NCI-H128 (cell line): ENCODE measurements around the gene ZNF205.
"Not testable (repeated sequence)": the region's sequence is repeated elsewhere in the genome, so short reads cannot be mapped to it uniquely, and the experiment has no call there.

ENCODE experiments used
- DNase-seq: peaks from one replicate; lab custom pipeline; 2025; ENCODE audit not compliant: unreplicated experiment; lab: John Stamatoyannopoulos, UW

ZNF205 gene

DNA sequence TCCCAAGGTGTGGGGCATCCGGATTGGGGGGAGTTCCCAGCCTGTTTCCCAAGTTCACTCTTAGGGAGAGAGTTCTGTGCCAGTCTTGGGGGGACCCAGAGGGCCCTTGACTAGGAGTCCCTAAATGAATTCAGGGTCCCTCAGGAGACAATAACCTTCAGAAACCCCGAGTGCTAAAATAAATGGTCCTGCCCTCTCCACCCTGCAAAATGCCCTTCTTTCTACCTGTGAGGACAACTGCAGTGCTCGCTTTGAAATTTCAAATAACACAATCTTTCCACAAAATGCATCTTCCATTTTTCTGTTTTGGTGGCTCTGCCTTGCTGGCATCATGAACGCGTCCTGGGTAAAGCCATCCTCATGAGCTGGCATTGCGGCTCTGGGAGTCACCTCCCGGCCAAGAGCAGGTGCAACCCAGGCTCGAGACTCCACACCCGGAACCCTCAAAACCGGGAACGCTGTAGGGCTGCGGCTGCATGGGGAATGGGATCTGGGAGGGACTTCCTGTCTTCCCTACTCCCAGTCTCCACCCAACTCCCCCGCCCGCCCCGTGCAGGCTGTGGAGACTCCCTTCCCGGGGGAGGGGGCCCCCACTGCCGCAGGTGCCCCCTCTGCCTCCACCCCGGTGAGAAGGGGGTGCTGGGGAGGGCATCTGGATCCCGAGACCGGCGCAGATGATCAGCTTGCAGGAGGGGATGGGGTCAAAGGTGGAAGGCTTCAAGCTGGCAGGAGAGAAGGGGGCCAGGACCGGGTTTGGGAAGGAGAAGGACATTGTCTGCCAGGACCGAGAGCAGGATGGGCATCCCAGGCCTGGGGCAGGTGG, at the start of gene ZNF205:
Gene ZNF205 (plus strand): TSS at position 529 of the 823 bp plus-strand sequence. CDS start 845 bp downstream, outside the sequence.
- peak; percentile 71 for DNase-seq

DNA sequence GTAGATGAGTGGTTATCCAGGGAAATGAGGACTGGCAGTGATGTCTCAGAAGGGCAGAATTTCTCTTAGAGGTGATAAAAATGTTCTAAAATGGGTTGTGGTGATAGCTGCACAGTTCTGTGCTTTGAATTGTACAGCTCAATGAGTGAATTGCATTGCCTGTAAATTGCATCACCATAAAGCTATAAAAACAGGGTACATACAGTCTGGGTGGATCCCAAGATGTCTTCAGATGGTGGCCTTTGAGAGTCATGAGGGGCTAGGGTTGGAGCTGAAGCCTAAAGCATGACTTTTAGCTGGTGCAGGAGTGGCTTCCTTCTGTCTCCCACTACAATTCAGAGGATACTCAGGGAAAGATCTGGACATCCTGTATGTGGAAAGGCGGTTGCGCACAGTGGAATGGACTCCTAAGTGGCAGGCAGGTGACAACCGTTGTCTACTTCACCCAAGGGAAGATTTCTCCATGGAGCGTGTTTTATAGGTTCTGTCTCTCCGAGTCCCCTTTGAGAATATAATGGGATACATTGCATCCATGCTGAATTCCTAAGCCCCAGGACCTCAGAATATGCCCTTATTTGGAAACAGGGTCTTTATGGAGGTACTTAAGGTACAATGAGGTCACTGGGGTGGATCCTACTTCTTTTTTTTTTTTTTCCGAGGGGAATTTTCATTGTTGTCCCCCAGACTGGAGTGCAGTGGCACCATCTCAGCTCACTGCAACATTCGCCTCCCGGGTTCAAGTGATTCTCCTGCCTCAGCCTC, 48.6 kb upstream of the ZNF205 start:
- no peak for DNase-seq

DNA sequence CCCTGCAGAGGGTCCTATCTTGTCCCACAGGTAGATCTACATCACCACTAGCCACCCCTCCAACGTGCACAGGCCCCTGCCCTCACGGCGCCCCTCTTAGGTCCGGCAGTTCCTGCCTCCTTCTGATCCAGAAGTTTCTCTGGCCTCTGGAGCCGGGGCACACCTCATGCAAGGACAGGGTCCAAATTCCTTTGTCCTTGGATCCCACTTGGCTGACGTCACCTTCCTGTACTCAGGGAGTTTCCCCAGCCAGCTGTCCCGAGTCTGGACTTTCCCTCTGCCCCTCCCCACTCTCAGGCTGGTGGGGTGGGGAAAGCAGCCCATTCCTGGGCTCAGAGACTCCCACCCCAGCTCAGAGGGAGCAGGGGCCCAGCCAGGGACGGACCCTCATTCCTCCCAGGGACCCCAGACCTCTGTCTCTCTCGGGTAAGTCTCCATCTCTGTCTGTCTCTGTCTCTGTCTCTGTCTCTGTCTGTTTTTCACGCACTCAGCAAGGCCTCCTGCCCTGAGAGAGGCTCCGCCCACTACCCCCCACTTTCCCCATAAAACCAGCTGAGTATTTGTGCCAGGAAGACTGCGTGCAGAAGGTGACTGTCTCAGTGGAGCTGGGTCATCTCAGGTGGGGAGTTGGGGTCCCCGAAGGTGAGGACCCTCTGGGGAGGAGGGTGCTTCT, 47.2 kb upstream of the ZNF205 start, which contains the start of gene IL32:
Gene IL32 (plus strand): TSS at position 572 of the 673 bp plus-strand sequence. CDS start 172 bp downstream, outside the sequence.
- no peak for DNase-seq

DNA sequence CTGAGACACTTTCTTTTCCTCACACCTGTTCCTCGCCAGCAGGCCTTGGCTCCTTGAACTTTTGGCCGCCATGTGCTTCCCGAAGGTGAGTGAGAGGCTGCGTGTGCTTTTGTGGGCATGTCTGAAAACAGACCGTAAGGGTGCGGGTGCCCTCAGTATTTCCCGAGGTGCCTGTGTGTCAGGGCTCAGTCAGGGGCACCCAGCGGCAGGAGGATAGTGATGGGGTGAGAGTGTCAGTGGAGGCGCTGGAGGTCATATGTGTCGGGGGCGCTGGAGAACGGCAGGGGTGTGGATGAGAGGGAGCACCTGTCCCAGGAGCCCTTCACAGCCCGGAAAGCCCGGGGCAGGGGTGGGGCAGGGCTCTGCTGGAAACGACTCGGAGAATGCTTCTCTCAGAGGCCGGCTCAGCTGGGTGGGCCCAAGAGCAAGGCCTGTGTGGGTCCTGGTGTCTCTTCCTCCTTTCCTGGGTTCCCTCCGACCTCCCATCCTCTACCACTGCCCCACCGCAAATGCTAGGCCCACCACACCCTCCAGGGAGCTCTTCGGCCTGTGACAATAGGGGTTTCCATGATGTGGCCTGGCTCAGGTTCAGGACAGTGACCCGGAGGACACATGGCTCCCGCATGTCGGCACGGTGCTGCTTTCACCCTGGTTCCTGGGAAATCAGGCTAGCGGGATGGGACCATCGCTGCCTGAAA, 46.5 kb upstream of the ZNF205 start:
- DNase-seq, result no peak

DNA sequence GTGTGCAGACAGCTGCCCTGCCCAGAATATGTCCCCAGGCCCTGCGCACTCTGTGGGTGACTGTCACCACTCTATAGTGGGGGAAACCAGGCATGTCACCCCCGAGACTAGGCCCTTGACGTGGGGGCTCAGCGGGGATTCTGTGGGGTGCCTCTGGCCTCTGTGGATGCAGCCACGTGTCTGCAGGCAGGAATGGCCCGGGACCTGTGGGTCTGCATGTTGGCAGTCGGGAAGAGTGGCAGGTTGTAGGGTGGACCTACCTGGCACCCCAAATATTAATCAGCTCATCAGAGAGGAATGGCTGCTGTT, 46.0 kb upstream of the ZNF205 start:
- DNase-seq, result no peak

DNA sequence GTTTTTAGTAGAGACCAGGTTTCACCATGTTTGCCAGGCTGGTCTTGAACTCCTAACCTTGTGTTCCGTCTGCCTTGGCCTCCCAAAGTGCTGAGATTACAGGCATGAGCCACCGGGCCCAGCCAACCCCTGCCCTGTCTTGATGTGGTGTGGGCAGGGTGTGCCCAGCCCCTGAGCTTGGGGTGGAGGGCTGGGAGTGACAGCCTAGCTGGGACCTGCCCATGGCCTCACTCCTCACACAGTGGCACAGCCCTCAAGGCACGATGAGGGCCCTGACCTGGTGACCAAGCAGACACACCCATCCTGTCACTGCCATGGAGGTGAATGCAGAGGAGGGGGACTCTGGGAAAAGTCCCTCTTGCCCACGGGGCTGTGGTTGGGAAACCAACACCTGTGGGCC, 43.9 kb upstream of the ZNF205 start:
- DNase-seq, result no peak

DNA sequence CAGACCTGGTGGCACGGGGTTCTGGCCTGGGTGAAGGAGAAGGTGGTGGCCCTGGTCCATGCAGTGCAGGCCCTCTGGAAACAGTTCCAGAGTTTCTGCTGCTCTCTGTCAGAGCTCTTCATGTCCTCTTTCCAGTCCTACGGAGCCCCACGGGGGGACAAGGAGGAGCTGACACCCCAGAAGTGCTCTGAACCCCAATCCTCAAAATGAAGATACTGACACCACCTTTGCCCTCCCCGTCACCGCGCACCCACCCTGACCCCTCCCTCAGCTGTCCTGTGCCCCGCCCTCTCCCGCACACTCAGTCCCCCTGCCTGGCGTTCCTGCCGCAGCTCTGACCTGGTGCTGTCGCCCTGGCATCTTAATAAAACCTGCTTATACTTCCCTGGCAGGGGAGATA, 43.2 kb upstream of the ZNF205 start:
- not testable (repeated sequence) for DNase-seq

DNA sequence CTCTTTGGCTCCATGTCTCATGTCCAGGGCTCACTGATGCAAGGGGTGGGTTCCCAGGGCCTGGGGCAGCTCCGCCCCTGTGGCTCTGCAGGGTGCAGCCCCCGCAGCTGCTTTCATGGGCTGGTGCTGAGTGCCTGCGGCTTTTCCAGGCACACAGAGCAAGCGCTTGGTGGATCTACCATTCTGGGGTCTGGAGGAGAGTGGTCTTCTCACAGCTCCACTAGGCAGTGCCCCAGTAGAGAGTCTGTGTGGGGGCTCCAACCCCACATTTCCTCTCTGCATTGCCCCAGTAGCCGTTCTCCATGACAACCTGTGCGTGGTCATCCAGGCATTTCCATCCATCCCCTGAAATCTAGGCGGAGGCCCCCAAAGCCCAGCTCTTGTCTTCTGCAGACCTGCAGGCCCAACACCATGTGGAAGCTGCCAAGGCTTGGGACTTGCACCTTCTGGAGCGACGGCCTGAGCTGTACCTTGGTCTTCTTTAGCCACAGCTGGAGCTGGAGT, 41.7 kb upstream of the ZNF205 start:
- DNase-seq, result no peak

DNA sequence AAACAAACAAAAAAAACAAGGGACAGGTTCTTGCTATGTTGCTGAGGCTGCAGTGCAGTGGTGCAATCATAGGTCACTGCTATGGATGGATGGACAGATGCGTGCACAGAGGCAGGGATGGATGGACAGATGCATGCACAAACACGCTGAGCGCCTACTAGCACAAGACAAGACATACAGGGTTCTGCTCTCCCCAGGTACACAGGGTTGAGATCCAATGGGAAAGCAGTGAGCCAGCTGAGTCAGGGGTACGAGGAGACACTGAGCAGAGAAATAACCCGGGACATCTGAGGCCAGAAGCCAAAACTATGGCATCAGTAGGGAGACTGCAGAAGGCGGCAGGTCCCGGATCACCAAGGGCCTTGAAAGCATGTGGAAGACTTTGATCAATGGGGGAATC, 40.7 kb upstream of the ZNF205 start:
- DNase-seq, result no peak

DNA sequence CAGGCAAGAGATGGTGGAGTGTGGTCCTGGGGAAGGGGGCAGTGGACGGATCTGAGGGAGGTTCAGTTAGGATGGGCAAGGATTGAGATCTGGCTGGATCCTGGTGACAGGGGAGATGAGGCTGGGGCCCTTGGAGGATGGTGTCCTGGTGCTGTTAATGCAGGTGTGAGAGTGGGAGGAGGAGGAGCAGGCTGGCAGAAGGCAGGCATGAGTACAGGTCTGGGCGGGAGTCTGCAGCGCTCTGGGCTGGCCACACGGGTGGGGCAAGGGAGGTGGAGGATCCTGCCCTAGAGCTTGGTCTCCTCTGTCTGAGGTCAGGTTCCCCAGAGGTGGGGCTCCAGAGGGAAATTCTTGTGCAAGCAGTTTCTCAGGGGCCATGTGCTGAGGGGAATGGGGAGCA, 40.2 kb upstream of the ZNF205 start:
- DNase-seq, result not testable (repeated sequence)

DNA sequence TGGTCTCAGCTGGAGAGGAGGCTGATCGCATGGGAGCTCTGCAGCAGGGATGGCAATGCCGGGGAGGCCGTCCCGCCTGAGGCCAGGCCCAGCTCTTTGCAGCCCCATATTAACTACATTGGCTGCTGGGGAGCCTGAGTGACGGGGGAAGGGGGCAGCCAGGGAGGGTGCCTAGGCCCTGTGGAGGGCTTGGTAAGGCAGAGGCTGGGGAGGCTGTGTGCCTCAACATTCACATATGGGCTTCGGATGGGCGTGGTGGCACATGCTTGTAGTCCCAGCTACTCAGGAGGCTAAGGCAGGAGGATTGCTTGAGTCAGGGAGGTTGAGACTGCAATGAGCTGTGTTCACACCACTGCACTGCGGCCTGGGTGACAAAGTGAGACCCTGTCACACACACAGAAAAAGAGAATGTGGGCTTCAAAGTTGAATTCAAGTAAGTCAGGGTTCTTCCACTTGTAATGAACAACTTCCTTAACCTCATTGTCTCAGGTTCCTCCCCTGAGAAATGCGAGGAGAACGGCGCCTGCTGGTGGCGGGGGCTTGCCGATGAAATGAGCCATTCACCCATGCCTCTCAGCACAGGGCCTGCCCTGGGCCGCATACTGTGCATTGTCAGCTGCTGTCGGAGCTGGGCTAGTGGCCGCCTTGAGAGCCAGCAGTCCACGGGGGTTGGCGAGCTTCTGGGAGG, 39.7 kb upstream of the ZNF205 start:
- DNase-seq, result not testable (repeated sequence)

DNA sequence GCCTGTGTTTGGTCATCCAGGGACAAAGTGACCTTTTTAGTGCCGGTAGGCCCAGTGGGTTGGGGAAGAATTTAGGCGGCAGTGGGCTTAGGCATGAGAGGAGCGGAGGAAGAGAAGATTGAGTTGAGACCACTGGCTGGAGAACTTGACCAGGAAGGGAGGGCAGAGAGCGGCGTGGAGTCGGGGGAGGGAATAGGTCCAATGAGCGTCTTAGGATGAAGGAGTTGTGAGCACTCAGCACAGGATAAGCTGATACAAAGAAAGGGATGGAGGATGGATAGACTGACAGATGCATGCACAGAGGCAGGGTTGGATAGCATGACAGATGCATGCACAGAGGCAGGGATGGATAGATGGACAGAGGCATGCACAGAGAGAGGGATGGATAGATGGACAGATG, 38.9 kb upstream of the ZNF205 start:
- DNase-seq, result no peak

DNA sequence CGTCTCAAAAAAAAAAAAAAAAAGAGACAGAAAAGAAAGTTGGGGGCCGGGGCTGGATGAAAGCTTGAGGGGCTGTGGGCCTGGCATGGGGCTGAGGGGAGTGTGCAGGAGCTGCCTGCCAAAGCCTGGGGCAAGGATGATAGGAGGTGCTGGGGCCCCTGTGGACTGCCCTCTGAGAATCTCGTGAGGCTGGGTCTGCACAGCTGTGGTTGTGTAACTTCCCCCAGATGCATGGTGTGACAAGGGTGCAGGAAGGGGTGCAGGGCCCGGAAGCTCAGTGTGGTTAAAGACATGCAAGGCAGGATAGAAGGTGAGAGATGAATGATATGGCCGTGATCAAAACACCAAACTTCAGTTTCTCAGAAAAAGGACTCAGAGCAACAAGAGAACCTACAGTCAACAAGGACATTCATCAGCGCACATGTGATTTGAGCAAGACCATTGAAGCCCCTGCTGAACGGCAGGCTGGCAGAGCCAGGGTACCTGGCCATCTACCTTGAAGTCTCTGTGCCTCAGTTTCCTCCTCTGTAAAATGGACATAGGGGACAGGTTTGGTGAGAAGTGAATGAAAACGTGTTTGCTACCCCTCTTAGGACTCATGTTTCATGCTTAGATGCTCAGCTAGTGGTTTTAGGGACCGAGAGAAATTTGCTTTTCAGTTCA, 37.4 kb upstream of the ZNF205 start:
- no peak for DNase-seq

DNA sequence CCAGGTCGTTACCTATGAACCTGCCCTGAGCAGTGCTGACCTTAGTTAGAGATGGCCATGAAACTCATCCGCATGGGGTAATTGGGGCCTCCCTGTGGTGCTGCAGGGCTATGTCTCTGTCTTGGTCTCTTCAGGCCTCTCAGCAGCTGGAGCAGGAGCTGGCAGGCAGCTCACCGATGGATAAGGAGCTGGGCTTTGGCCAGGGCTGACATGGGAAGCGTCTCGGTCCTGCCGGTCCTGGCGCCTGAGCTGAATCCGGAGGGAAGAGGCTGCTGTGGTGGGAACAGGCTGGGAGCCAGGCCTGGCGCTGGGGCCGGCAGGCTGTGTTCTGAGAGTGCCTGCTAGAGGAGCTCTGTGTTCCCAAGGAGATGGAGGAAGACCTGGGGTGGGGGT, 36.9 kb upstream of the ZNF205 start:
- no peak for DNase-seq

DNA sequence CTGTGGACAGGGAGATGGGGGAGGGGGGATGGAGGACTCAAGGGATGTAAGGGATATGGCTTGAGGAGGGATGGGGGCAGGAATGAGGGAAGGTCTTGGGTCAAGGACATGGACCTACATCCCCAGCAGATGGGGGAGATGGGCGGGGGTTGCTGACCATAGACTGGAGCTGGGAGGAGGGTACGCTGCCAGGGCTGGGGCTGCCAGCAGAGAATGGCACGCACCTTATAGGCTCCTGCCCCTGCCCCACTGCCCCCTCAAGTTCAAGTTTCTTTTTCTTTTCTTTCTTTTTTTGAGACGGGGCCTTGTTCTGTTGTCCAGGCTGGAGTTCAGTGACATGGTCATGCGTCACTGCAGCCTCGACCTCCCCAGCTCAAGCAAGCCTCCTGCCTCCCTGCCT, 36.4 kb upstream of the ZNF205 start:
- DNase-seq, result not testable (repeated sequence)

DNA sequence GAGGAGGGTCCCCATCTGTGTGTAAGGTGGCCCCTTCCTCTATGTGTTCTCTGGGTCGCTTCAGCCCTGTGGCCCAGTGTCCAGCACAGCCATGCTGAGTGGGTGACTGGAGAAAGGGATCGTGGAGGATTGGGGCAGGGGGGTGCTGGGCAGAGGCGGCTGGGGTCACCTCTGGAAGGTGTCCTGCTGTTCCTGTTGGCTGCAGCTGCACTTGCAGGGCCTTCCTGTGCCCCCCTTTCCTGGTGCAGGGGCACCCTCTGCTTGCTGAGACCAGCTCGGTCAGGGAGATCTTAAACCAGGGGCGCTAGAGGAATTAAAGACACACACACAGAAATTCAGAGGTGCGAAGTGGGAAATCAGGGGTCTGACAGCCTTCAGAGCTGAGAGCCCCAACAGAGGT, 35.8 kb upstream of the ZNF205 start:
- no peak for DNase-seq

DNA sequence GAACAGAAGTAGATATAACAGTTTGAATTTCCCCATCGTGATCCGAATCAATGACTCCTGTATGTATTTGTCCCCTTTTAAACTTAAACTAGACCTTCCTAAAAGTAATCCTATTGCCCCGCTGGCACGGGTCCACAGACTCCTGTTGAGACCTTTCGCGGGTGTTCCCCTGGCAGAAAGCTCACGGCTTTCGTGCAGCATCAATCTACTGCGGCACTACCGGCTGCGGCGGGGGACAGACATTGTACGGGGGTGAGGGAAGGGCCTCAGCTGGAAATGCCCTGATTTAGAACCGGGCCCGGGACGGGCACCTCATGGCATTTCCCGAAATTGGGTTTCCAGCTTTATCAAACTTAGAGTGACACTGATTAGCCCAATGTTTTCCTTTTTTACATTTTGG, 32.4 kb upstream of the ZNF205 start:
- DNase-seq, result no peak

DNA sequence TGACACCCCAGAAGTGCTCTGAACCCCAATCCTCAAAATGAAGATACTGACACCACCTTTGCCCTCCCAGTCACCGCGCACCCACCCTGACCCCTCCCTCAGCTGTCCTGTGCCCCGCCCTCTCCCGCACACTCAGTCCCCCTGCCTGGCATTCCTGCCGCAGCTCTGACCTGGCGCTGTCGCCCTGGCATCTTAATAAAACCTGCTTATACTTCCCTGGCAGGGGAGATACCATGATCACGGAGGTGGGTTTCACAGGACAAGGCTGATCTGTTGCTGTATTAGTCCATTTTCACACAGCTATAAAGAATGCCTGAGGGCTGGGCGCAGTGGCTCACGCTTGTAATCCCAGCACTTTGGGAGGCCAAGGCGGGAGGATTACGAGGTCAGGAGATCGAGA, 30.4 kb upstream of the ZNF205 start:
- DNase-seq, result not testable (repeated sequence)

DNA sequence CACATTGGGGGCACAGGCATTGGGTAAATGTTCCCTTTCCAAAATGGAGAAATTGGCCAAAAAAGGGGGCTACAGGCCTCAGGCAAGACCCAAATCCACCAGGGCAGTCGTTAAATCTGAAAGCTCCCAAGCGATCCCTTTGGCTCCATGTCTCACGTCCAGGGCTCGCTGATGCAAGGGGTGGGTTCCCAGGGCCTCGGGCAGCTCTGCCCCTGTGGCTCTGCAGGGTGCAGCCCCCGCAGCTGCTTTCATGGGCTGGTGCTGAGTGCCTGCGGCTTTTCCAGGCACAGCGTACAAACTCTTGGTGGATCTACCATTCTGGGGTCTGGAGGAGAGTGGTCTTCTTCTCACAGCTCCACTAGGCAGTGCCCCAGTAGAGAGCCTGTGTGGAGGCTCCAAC, 29.0 kb upstream of the ZNF205 start:
- not testable (repeated sequence) for DNase-seq

DNA sequence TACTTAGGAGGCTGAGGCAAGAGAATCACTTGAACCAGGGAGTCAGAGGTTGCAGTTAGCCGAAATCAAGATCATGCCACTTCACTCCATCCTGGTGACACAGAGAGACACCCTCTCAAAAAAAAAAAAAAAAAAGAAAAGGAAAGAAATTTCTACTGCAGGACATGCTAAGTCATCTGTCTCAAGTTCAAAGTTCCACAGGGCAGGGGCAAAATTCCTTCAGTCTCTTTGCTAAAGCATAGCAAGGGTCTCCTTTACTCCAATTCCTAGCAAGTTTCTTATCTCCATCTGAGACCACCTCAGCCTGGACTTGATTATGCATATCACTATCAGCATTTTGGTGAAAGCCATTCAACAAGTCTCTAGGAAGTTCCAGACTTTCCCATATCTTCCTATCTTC, 27.9 kb upstream of the ZNF205 start:
- no peak for DNase-seq
